Lower leg skin (tissue), 4 donors: ENCODE data around the gene CYFIP2. TPM values are rescaled to one million over a fixed set of nuclear protein-coding genes. Genes with fewer than 3 reads are reported as not detected.

Source experiments
- DNase-seq, 2 donors: peaks; one replicate each; pipeline ENCODE4 v3.0.0-alpha.2; 2019; ENCODE audit warnings: low spot score in 2 of 2
- H3K4me3 ChIP-seq: fragments of 200-600 bp; sonication (generic); 2 replicates; pipeline ENCODE4 v1.5.1; 2017; ENCODE audit warnings: mild to moderate bottlenecking, low read depth; ENCODE audit not compliant: poor library complexity, severe bottlenecking
- CTCF ChIP-seq, 3 donors: fragments of 450-650 bp; IDR thresholded peaks; one replicate each; pipeline ENCODE4 v1.5.1; 2016; ENCODE audit warnings: antibody characterized with exemption in 3 of 3, mild to moderate bottlenecking in 3 of 3, moderate library complexity in 2 of 3
- POLR2A ChIP-seq, 2 donors: fragments of 450-650 bp; IDR thresholded peaks; one replicate each; pipeline ENCODE4 v1.6.1; 2016 to 2017; ENCODE audit warnings: antibody characterized with exemption in 2 of 2, mild to moderate bottlenecking in 1 of 2, moderate library complexity in 1 of 2
- WGBS, 2 donors: methylation state at CpG; one replicate each; pipeline ENCODE4 v1.1.5; 2018; 5-methylcytosine and 5-hydroxymethylcytosine counted together
- intact Hi-C: fragments of 100-400 bp; cut with DNase I; formaldehyde crosslinking; loops from one replicate; pipeline ENCODE4 v1.15.0; 2023; ENCODE audit warnings: low total_unique reads
- total RNA-seq, 4 donors: library from RNA; depleted of rRNA; stranded (reverse); fragments of >200 nt; gene quantifications; one replicate each; pipeline ENCODE4 v1.1.0, GENCODE V29; 2016

CYFIP2 gene
- total RNA-seq, 4 donors from 2014 or later: 3.2 to 16.2 (median 7.0) TPM

GRCh38 chr5:157222506-157223230 is 43.3 kb upstream of the CYFIP2 start:
- intact Hi-C loops: no loop called here
- TF ChIP-seq CTCF (IDR thresholded peaks at IDR 0.05) (no peak), POLR2A (IDR thresholded peaks at IDR 0.05) (no peak)
- no peak for DNase-seq
- WGBS, 2 donors: 84 to 87% methylated on average over 10 of the region's 10 CpGs
- H3K4me3 ChIP-seq: no peak overlapping the region

- TF ChIP-seq CTCF (IDR thresholded peaks at IDR 0.05): no peak
- TF ChIP-seq POLR2A (IDR thresholded peaks at IDR 0.05): no peak
- no peak overlapping the region for H3K4me3 ChIP-seq
- DNase-seq: no peak
- intact Hi-C loops: no loop called here
- WGBS, 2 donors: 70 to 74% methylated on average over 6 of the region's 6 CpGs
Measured at GRCh38 chr5:157225469-157226422, 40.2 kb upstream of the CYFIP2 start.

- no peak for DNase-seq
- intact Hi-C loops: no loop called here
Measured at GRCh38 chr5:157230610-157231009, 35.3 kb upstream of the CYFIP2 start.

GRCh38 chr5:157232706-157233105 is 33.2 kb upstream of the CYFIP2 start:
- no peak for TF ChIP-seq CTCF (IDR thresholded peaks at IDR 0.05)
- TF ChIP-seq POLR2A (IDR thresholded peaks at IDR 0.05): no peak
- no peak for DNase-seq
- H3K4me3 ChIP-seq: no peak overlapping the region
- intact Hi-C loops: no loop called here
- WGBS, 2 donors: 64 to 72% methylated on average over 6 of the region's 6 CpGs

More at GRCh38 chr5:157230610-157231009, 35.3 kb upstream of the CYFIP2 start:
- H3K4me3 ChIP-seq: no peak overlapping the region
- TF ChIP-seq CTCF (IDR thresholded peaks at IDR 0.05): no peak
- TF ChIP-seq POLR2A (IDR thresholded peaks at IDR 0.05): no peak

- H3K4me3 ChIP-seq: no peak overlapping the region
- intact Hi-C loops: no loop called here
- peak in 1 of 2 donors; percentile 7 for TF ChIP-seq POLR2A (IDR thresholded peaks at IDR 0.05)
- TF ChIP-seq CTCF (IDR thresholded peaks at IDR 0.05): no peak
- no peak for DNase-seq
- 84 to 87% methylated on average over 3 of the region's 3 CpGs for WGBS, 2 donors
Measured at GRCh38 chr5:157233515-157233914, 32.4 kb upstream of the CYFIP2 start.
